Epithelial cell of esophagus (primary cell): ENCODE measurements around the gene VRK3.
A peak's percentile ranks its signal among the peaks of the same experiment; 100 is the strongest.

Experiments
- DNase-seq: peaks from one replicate; pipeline ENCODE4 v3.0.0; 2010; ENCODE audit warnings: low read depth
- H3K4me3 ChIP-seq: 2 replicates; pipeline ENCODE4 v1.5.1; 2011; ENCODE audit warnings: mild to moderate bottlenecking, low read length, control low read depth
- CTCF ChIP-seq: IDR thresholded peaks from 2 replicates; pipeline ENCODE4 v1.5.1; 2011; ENCODE audit warnings: low read depth, mild to moderate bottlenecking, low read length, control low read depth, inconsistent platforms; ENCODE audit not compliant: insufficient read depth; ENCODE audit errors: missing control alignments

The VRK3 gene

GRCh38 chr19:50030225-50030624, 5.1 kb upstream of the VRK3 start:
- no peak overlapping the region for H3K4me3 ChIP-seq
- DNase-seq: no peak
- TF ChIP-seq CTCF: no peak

DNA sequence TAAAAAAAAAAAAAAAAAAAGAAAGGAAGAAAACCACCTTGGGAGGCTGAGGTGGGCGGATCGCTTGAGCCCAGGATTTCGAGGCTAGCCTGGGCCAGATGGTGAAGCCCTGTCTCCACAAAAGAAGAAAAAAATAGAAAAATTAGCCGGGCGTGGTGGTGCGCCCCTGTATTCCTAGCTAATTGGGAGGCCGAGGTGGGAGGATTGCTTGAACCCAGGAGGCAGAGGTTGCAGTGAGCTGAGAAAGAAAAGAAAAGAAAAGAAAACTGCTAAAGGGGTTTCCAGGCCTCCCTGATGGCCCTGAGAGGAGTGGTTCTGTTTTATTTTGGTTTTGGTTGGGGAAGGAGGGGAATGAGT, 1.4 kb upstream of the VRK3 start:
- no peak for TF ChIP-seq CTCF
- H3K4me3 ChIP-seq: peak overlapping the region; percentile 96
- no peak for DNase-seq

DNA sequence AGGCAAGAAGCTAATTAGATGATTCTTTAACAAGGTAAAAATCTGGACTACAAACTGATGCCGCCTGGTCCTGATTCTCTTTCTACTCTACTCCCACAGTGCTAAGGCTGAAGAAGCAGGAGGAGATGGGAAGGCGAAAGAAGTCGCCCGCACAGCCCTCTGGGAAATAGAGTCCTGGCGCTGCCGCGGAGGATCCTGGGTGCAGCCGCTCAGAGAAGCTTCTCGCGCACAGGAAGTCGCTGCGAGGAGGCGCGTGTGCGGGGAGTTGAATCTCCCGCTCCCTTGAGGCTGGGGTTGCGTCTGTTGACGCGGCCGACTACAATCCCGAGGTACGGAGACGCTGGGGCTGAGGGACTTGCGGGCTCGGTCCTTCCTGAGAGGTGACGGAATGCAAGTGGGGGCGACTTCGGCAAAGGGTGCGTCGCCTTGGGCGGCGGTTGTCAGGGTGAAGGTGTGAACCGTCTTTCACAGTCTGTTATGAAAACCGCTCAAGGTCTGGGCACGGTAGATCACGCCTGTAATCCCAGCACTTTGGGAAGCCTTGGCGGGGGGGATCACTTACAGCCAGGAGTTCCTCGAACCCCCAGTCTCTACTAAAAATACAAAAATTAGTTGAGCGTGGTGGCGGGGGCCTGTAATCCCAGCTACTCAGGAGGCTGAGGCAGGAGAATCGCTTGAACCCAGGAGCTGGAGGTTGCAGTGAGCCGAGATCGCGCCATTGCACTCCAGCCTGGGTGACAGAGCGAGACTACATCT, 800 bp upstream of the VRK3 start, which contains the start of gene ZNF473:
Gene ZNF473, plus strand, starts transcription at position 212 of the 756 bp plus-strand sequence. CDS start 5,078 bp downstream, outside the sequence.
- no peak for TF ChIP-seq CTCF
- H3K4me3 ChIP-seq: peak within 1 kb of the TSS; percentile 96
- DNase-seq: peak; percentile 97

DNA sequence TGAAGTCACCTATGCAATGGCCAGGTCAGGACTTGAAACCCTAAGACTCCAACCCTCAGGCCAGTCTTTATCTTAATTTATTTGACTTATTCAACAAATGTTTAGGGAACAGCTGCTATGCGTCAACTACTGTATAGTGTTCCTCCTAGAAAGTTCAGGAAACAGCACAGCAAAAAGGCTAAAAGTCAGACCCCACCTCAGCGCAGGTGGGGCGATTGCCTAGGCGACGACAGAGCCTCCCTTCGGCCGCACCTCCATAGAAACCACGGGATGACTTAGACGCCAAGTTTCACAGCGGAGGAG, 502 bp downstream of the VRK3 start:
- no peak for DNase-seq
- no peak for TF ChIP-seq CTCF
- peak overlapping the region; percentile 96 for H3K4me3 ChIP-seq

DNA sequence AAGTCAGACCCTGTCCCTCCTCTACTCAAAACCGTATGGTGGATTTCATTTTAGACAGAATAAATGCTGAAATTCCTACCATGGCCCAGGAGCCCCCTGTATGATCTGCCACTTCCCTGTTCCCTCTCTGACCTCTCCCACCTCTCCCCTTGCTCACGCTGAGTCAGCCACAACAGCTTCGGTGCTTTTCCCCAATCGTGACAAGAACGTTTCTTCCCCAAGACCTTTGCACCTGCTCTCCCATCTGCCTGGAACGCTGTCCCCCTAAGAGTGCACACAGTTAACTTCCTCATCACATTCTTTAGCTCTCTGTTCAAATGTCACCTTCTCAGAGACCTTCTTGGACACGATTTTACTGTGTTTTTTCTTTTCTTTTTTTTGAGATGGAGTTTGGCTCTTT, 2.3 kb downstream of the VRK3 start:
- no peak for TF ChIP-seq CTCF
- no peak overlapping the region for H3K4me3 ChIP-seq
- no peak for DNase-seq

- TF ChIP-seq CTCF: no peak
- no peak overlapping the region for H3K4me3 ChIP-seq
- no peak for DNase-seq
Measured at GRCh38 chr19:50020481-50020880, 4.7 kb downstream of the VRK3 start.

GRCh38 chr19:50016225-50016807, 8.9 kb downstream of the VRK3 start:
- no peak overlapping the region for H3K4me3 ChIP-seq
- no peak for DNase-seq
- no peak for TF ChIP-seq CTCF
